WTC11 (cell line): ENCODE measurements around the gene FBLN5.

Experiments used
- CTCF ChIP-seq: fragments of 200-600 bp; IDR thresholded peaks from 2 replicates; pipeline ENCODE4 v1.8.0; 2022; ENCODE audit warnings: antibody characterized with exemption
- MAX ChIP-seq: sonication (generic); formaldehyde crosslinking; IDR thresholded peaks from 2 replicates; pipeline ENCODE4 v1.8.0; 2022; ENCODE audit warnings: mild to moderate bottlenecking, missing genetic modification reagents
- NR2C2 ChIP-seq: sonication (generic); formaldehyde crosslinking; IDR thresholded peaks from 2 replicates; pipeline ENCODE4 v1.8.0; 2022; ENCODE audit warnings: mild to moderate bottlenecking, missing genetic modification reagents
- SMAD3 ChIP-seq: sonication (generic); formaldehyde crosslinking; IDR thresholded peaks from 2 replicates; pipeline ENCODE4 v1.8.0; 2022; ENCODE audit warnings: missing genetic modification reagents, mild to moderate bottlenecking, borderline replicate concordance
- SP1 ChIP-seq: sonication (generic); formaldehyde crosslinking; conservative IDR thresholded peaks from 2 replicates; pipeline ENCODE4 v1.8.1; 2022; ENCODE audit warnings: missing genetic modification reagents
- TCF7 ChIP-seq: sonication (generic); formaldehyde crosslinking; IDR thresholded peaks from 2 replicates; pipeline ENCODE4 v1.8.0; 2022; ENCODE audit warnings: mild to moderate bottlenecking, low read depth, missing genetic modification reagents, moderate library complexity
- TF ChIP-seq, protein P1 (sequence below): sonication (generic); formaldehyde crosslinking; IDR thresholded peaks from 2 replicates; pipeline ENCODE4 v1.8.0; 2022; ENCODE audit warnings: missing genetic modification reagents
- TF ChIP-seq, protein P2 (sequence below): fragments of 250-450 bp; sonication (Bioruptor Pico); IDR thresholded peaks from 2 replicates; pipeline ENCODE4 v1.9.0; 2021; ENCODE audit warnings: moderate library complexity, mild to moderate bottlenecking, inconsistent platforms, borderline replicate concordance

DNA sequence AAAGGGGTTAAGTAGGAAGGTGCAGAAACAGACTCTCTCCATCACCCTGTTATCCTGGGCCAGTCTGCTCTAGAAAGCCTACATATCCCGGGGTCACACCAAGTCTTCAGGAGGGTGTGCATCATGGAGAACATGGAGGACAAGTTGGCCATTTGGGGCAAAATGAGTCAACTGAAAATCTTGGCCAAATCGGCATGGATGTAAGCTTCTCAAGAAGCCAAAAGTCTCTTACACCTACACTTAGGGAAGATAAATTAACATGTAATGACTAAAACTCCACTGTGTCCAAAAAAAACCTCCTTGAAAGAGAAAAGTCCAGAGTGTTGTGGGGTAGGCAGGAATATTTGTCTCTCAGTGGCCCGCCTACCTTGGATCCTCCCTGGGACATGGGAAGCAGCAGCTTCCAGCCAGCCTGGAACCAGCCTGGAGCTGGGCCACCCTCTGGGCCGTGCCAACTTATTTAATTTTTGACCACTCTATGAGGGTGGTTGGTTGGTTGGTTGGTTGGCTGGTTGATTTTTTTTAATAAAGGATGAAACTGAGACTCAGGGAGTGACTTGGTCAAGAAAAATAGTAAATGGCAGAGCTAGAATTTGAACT is 62.3 kb downstream of the FBLN5 start:
- TF ChIP-seq SP1 (no peak), TCF7 (CRISPR knock-in tag) (no peak), MAX (CRISPR knock-in tag) (no peak), CTCF (no peak), SMAD3 (no peak), NR2C2 (CRISPR knock-in tag) (no peak)
- TF ChIP-seq, protein P1, sequence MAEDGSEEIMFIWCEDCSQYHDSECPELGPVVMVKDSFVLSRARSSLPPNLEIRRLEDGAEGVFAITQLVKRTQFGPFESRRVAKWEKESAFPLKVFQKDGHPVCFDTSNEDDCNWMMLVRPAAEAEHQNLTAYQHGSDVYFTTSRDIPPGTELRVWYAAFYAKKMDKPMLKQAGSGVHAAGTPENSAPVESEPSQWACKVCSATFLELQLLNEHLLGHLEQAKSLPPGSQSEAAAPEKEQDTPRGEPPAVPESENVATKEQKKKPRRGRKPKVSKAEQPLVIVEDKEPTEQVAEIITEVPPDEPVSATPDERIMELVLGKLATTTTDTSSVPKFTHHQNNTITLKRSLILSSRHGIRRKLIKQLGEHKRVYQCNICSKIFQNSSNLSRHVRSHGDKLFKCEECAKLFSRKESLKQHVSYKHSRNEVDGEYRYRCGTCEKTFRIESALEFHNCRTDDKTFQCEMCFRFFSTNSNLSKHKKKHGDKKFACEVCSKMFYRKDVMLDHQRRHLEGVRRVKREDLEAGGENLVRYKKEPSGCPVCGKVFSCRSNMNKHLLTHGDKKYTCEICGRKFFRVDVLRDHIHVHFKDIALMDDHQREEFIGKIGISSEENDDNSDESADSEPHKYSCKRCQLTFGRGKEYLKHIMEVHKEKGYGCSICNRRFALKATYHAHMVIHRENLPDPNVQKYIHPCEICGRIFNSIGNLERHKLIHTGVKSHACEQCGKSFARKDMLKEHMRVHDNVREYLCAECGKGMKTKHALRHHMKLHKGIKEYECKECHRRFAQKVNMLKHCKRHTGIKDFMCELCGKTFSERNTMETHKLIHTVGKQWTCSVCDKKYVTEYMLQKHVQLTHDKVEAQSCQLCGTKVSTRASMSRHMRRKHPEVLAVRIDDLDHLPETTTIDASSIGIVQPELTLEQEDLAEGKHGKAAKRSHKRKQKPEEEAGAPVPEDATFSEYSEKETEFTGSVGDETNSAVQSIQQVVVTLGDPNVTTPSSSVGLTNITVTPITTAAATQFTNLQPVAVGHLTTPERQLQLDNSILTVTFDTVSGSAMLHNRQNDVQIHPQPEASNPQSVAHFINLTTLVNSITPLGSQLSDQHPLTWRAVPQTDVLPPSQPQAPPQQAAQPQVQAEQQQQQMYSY (CRISPR knock-in tag): no peak
- TF ChIP-seq, protein P2, sequence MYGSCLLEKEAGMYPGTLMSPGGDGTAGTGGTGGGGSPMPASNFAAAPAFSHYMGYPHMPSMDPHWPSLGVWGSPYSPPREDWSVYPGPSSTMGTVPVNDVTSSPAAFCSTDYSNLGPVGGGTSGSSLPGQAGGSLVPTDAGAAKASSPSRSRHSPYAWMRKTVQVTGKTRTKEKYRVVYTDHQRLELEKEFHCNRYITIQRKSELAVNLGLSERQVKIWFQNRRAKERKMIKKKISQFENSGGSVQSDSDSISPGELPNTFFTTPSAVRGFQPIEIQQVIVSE: no peak
